Naive B cell (primary cell): ENCODE results near the gene PSENEN. TPM values are rescaled to one million over a fixed set of nuclear protein-coding genes. Genes with fewer than 3 reads are reported as not detected.
A peak's percentile ranks its signal among the peaks of the same experiment; 100 is the strongest.

ENCODE experiments used
- ATAC-seq, 2 donors: fragments of 150-1000 bp; cut with Tn5 transposase; 2 replicates each; pipeline ENCODE4 v1.10.0; 2021; ENCODE audit warnings: low read depth in 2 of 2, mild to moderate bottlenecking in 2 of 2, moderate library complexity in 2 of 2
- DNase-seq: peaks from one replicate; pipeline ENCODE4 v3.0.0; 2022
- H3K27ac Mint-ChIP-seq, 6 donors: one replicate each; pipeline ENCODE4 v1.8.0; 2020 to 2022; ENCODE audit warnings: mild to moderate bottlenecking in 6 of 6, mixed read lengths in 6 of 6, moderate library complexity in 5 of 6, inconsistent platforms in 2 of 6
- H3K27me3 Mint-ChIP-seq, 3 donors: one replicate each; pipeline ENCODE4 v1.8.0; 2021 to 2022; ENCODE audit warnings: mixed read lengths in 3 of 3, mild to moderate bottlenecking in 1 of 3
- H3K36me3 Mint-ChIP-seq, 2 donors: one replicate each; pipeline ENCODE4 v1.8.0; 2020 to 2022; ENCODE audit warnings: mixed read lengths in 2 of 2, inconsistent platforms in 1 of 2, mild to moderate bottlenecking in 1 of 2
- H3K4me1 Mint-ChIP-seq, 3 donors: one replicate each; pipeline ENCODE4 v1.8.0; 2020 to 2022; ENCODE audit warnings: mixed read lengths in 3 of 3, inconsistent platforms in 1 of 3, mild to moderate bottlenecking in 1 of 3, moderate library complexity in 1 of 3
- H3K4me3 Mint-ChIP-seq, 8 donors: one replicate each; pipeline ENCODE4 v1.8.0; 2020 to 2022; ENCODE audit warnings: mild to moderate bottlenecking in 8 of 8, mixed read lengths in 8 of 8, moderate library complexity in 8 of 8, inconsistent platforms in 2 of 8
- H3K9me3 Mint-ChIP-seq, 7 donors: one replicate each; pipeline ENCODE4 v1.8.0; 2020 to 2022; ENCODE audit warnings: mixed read lengths in 7 of 7, mild to moderate bottlenecking in 5 of 7, inconsistent platforms in 2 of 7, moderate library complexity in 1 of 7
- polyA plus RNA-seq, 6 donors: library from polyadenylated mRNA; unstranded; fragments of 300-500 nt; fragmentation: Illumina TruSeq; gene quantifications; one replicate each; pipeline ENCODE4 v1.2.3, GENCODE V29; 2021; ENCODE audit warnings: low read depth in 6 of 6

Gene PSENEN
- polyA plus RNA-seq, 6 donors from 2014 or later, result 82.4 to 105 (median 94.3) TPM

- H3K36me3 Mint-ChIP-seq, result peaks cover 0 to 49% of the 10 kb centered on the region in 2 donors
- no peak for ATAC-seq
- no peaks in the 10 kb centered on the region for H3K9me3 Mint-ChIP-seq
- no peaks in the 10 kb centered on the region for H3K27me3 Mint-ChIP-seq
- no peak overlapping the region for H3K4me3 Mint-ChIP-seq
- peaks cover 30 to 45% (median 44%) of the 10 kb centered on the region in 3 donors for H3K4me1 Mint-ChIP-seq
- no peak overlapping the region for H3K27ac Mint-ChIP-seq
- DNase-seq, result no peak
These were observed 12.8 kb upstream of the PSENEN start for GRCh38 chr19:35732540-35733179.

- Mint-ChIP-seq H3K4me1 (peaks cover 34 to 42% (median 41%) of the 10 kb centered on the region in 3 donors), H3K36me3 (peaks cover 0 to 49% of the 10 kb centered on the region in 2 donors), H3K27ac (peak overlapping the region in 1 of 6 donors; percentile 88), H3K9me3 (no peaks in the 10 kb centered on the region), H3K27me3 (no peaks in the 10 kb centered on the region), H3K4me3 (peak overlapping the region in 1 of 8 donors; percentile 18)
- DNase-seq (no peak), ATAC-seq (no peak)
These were observed 12.0 kb upstream of the PSENEN start for GRCh38 chr19:35733180-35734125.

- Mint-ChIP-seq H3K4me1 (peaks cover 39 to 50% (median 46%) of the 10 kb centered on the region in 3 donors), H3K9me3 (no peaks in the 10 kb centered on the region), H3K4me3 (peak overlapping the region in 1 of 8 donors; percentile 29), H3K27ac (peak overlapping the region in 3 of 6 donors; percentile 52 to 88 (median 88)), H3K36me3 (peaks cover 0 to 49% of the 10 kb centered on the region in 2 donors), H3K27me3 (no peaks in the 10 kb centered on the region)
- DNase-seq, result no peak
- ATAC-seq, result no peak
These were observed 11.2 kb upstream of the PSENEN start for GRCh38 chr19:35734273-35734672.

GRCh38 chr19:35734889-35735288, 10.6 kb upstream of the PSENEN start:
- peaks cover 44 to 56% (median 46%) of the 10 kb centered on the region in 3 donors for H3K4me1 Mint-ChIP-seq
- no peaks in the 10 kb centered on the region for H3K27me3 Mint-ChIP-seq
- peaks cover 0 to 45% of the 10 kb centered on the region in 2 donors for H3K36me3 Mint-ChIP-seq

DNA sequence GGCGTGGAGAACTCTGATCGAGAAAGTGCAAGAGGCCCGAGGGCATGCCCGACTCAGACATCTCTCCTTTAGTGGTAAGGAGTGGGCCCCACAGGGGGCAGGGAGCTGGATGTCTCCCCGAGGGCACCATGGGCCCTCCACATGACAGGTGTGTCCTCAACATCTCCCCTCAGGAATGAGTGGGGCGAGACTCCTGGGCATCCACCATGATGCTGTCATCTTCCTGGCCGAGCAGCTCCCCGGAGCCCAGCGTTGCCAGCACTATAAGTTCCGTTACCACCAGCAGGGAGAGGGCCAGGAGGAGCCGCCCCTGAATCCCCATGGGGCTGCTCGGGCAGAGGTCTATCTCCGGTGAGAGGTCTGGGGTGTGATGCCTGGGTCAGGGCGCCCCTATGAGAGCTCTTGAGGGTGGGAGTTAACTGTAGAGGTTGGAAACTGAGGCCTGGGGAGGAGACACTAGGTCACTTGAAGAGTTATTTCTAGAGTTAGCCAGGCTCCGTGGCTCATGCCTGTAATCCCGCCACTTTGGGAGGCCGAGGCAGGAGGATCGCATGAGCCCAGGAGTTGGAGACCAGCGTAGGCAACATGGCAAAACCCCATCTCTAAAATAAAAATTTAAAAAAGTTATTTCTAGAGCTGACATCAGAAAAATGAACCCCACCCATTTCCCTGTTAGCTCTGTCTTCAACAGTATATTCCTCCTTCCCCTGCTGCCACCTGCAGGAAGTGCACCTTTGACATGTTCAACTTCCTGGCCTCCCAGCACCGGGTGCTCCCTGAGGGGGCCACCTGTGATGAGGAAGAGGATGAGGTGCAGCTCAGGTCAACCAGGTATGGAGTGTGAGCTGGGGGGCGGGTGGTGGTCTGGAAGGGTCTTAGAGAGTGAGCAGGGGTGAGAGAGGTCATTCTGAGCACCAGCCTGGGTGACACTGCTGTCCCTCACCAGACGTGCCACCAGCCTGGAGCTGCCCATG, 8.3 kb upstream of the PSENEN start:
- peak overlapping the region in 5 of 6 donors; percentile 57 to 92 (median 73) for H3K27ac Mint-ChIP-seq
- ATAC-seq, result no peak
- H3K4me3 Mint-ChIP-seq, result peak overlapping the region in 4 of 8 donors; percentile 15 to 65 (median 30)
- peaks cover 34 to 64% (median 46%) of the 10 kb centered on the region in 3 donors for H3K4me1 Mint-ChIP-seq
- H3K36me3 Mint-ChIP-seq, result peaks cover 0 to 31% of the 10 kb centered on the region in 2 donors
- no peaks in the 10 kb centered on the region for H3K9me3 Mint-ChIP-seq
- no peak for DNase-seq
- H3K27me3 Mint-ChIP-seq, result no peaks in the 10 kb centered on the region

More at GRCh38 chr19:35734889-35735288, 10.6 kb upstream of the PSENEN start:
- ATAC-seq, result no peak
- Mint-ChIP-seq H3K27ac (peak overlapping the region in 3 of 6 donors; percentile 32 to 88 (median 56)), H3K4me3 (peak overlapping the region in 2 of 8 donors; percentile 29 to 70), H3K9me3 (no peaks in the 10 kb centered on the region)
- no peak for DNase-seq

DNA sequence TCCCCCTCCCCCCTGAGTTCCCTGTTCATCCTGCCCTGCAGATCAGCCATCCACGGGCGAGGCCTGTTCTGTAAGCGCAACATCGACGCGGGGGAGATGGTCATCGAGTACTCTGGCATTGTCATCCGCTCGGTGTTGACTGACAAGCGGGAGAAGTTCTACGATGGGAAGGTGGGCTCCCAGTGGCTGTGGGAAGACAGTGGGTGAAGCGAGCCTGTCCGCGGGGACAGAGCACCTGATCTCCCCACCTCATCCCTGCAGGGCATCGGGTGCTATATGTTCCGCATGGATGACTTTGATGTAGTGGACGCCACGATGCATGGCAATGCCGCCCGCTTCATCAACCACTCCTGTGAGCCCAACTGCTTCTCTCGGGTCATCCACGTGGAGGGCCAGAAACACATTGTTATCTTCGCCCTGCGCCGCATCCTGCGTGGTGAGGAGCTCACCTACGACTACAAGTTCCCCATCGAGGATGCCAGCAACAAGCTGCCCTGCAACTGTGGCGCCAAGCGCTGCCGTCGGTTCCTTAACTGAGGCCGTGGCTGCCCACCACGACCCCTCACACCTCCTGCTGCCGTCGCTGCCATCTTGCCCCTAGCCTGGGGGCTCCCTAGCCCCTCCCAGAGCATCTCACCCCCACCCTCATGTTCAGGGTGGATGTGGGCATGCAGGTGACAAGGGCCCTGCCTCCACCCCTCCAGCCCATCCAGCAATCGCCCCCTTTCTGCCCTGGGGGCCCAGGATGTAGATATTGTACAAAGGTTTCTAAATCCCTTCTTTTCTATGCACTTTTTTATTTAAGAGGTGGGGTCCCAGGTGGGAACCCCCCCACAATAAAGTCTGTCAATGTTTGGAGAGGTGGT, 7.2 kb upstream of the PSENEN start:
- peak overlapping the region in 5 of 6 donors; percentile 15 to 88 (median 51) for H3K27ac Mint-ChIP-seq
- ATAC-seq (no peak), DNase-seq (no peak)
- H3K4me3 Mint-ChIP-seq, result peak overlapping the region in 7 of 8 donors; percentile 21 to 87 (median 63)
- no peaks in the 10 kb centered on the region for H3K9me3 Mint-ChIP-seq
- H3K36me3 Mint-ChIP-seq, result peaks cover 0 to 37% of the 10 kb centered on the region in 2 donors
- peaks cover 40 to 71% (median 56%) of the 10 kb centered on the region in 3 donors for H3K4me1 Mint-ChIP-seq
- no peaks in the 10 kb centered on the region for H3K27me3 Mint-ChIP-seq

GRCh38 chr19:35738887-35739229, 6.6 kb upstream of the PSENEN start:
- Mint-ChIP-seq H3K9me3 (no peaks in the 10 kb centered on the region), H3K4me3 (peak overlapping the region; percentile 21 to 94 (median 74)), H3K36me3 (peaks cover 0 to 35% of the 10 kb centered on the region in 2 donors), H3K27ac (peak overlapping the region in 4 of 6 donors; percentile 15 to 88 (median 56)), H3K4me1 (peaks cover 39 to 73% (median 58%) of the 10 kb centered on the region in 3 donors), H3K27me3 (no peaks in the 10 kb centered on the region)
- DNase-seq (no peak), ATAC-seq (no peak)

- ATAC-seq (no peak), DNase-seq (no peak)
- H3K4me3 Mint-ChIP-seq, result peak overlapping the region; percentile 85 to 98 (median 94)
- peak overlapping the region in 2 of 6 donors; percentile 88 to 94 for H3K27ac Mint-ChIP-seq
- H3K36me3 Mint-ChIP-seq, result peaks cover 0 to 29% of the 10 kb centered on the region in 2 donors
- H3K4me1 Mint-ChIP-seq, result peaks cover 37 to 73% (median 60%) of the 10 kb centered on the region in 3 donors
- no peaks in the 10 kb centered on the region for H3K27me3 Mint-ChIP-seq
- no peaks in the 10 kb centered on the region for H3K9me3 Mint-ChIP-seq
These were observed 6.0 kb upstream of the PSENEN start for GRCh38 chr19:35739275-35740107.

DNA sequence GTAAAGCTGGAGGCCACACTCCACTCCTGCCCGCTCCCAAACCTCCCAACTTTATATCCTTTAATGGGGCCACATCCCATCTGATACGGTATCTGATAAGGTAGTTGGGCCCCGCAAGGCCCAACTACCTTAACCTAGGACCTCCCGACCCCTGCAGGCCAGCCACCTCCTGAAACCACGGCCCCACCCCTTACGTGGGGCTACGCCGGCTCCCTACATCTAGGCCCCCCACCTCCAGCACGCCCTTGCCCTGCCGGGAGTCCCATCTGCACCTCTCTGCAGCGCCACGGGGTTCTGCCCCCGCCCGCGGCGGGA, 5.4 kb upstream of the PSENEN start:
- H3K4me3 Mint-ChIP-seq, result peak overlapping the region; percentile 85 to 98 (median 94)
- peak overlapping the region in 2 of 6 donors; percentile 94 to 98 for H3K27ac Mint-ChIP-seq
- peaks cover 0 to 24% of the 10 kb centered on the region in 2 donors for H3K36me3 Mint-ChIP-seq
- H3K9me3 Mint-ChIP-seq, result no peaks in the 10 kb centered on the region
- no peaks in the 10 kb centered on the region for H3K27me3 Mint-ChIP-seq
- peaks cover 37 to 68% (median 63%) of the 10 kb centered on the region in 3 donors for H3K4me1 Mint-ChIP-seq
- ATAC-seq, result peak; percentile 3 to 6
- DNase-seq, result no peak

DNA sequence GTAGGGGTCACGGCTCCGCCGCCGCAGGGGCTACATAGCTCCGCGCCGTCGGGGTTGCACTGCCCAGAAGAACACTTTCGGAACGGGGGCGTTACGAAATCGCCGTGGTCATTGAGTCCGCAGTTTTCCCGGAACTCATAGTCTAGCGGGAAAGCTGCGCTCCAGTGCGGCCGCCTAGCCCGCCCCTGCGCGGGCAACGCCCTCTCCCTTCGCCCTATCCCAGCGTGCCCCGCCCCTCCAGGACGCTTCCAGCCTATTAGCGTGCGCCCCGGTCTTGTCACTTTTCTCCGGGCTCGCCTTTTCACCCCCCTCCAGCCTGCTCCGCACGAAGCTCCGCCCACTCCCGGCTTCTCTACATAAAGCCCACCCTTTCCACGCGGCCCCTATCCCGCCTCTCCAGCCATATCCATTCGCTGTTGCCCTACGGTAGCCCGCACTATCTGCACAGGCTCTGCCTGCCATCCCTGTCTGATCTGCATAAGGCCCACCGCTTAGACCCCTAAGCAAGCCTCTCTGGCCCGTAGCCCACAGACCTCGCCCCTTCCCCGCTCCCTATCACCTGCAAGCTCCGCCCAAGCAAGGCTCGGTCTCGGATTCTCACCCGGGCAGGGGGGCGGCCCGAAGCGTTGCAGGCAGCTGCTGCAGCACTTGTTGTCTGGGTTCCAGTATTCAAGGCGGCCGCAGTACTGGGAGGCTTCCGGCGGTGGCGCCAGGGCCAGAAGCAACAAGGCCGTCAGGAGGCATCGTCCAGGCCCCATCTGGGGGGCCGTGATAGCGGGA, 4.8 kb upstream of the PSENEN start:
- peaks cover 35 to 67% (median 65%) of the 10 kb centered on the region in 3 donors for H3K4me1 Mint-ChIP-seq

DNA sequence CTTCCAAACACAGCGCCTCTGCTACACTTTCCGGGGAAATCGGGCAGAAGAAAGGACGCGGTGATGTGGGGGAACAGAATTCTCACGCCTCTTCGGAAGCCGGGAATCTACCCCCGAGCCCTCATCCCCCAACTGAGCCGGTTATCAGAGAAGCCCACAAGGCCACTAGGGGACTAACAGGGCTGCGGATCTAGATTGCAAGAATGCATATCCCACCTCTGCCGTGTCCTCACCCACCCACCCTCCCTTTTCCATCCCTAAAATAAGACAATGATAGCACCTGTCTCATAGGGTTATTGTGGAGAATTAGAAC, 4.3 kb upstream of the PSENEN start:
- Mint-ChIP-seq H3K4me3 (peak overlapping the region; percentile 85 to 98 (median 95)), H3K36me3 (peaks cover 0 to 15% of the 10 kb centered on the region in 2 donors), H3K4me1 (peaks cover 38 to 72% (median 70%) of the 10 kb centered on the region in 3 donors), H3K27ac (peak overlapping the region; percentile 61 to 99 (median 96)), H3K9me3 (peaks cover 0 to 2% (median 0%) of the 10 kb centered on the region in 7 donors), H3K27me3 (no peaks in the 10 kb centered on the region)
- ATAC-seq (no peak), DNase-seq (no peak)

More for the DNA sequence above, 4.8 kb upstream of the PSENEN start:
- Mint-ChIP-seq H3K4me3 (peak overlapping the region; percentile 85 to 98 (median 94)), H3K27me3 (no peaks in the 10 kb centered on the region), H3K27ac (peak overlapping the region; percentile 61 to 98 (median 94)), H3K9me3 (peaks cover 0 to 2% (median 0%) of the 10 kb centered on the region in 7 donors), H3K36me3 (peaks cover 0 to 21% of the 10 kb centered on the region in 2 donors)
- peak; percentile 61 to 64 for ATAC-seq
- DNase-seq, result peak; percentile 92
